HG02885 (cell line): ENCODE measurements around the gene CACNB4.
"Not testable (repeated sequence)": the region's sequence is repeated elsewhere in the genome, so short reads cannot be mapped to it uniquely, and the experiment has no call there.

ENCODE experiments used
- ATAC-seq: cut with Tn5 transposase; IDR thresholded peaks from one replicate; pipeline ENCODE4 v1.9.1; 2021; ENCODE audit warnings: mild to moderate bottlenecking; ENCODE audit not compliant: unreplicated experiment, poor library complexity

Gene CACNB4

DNA sequence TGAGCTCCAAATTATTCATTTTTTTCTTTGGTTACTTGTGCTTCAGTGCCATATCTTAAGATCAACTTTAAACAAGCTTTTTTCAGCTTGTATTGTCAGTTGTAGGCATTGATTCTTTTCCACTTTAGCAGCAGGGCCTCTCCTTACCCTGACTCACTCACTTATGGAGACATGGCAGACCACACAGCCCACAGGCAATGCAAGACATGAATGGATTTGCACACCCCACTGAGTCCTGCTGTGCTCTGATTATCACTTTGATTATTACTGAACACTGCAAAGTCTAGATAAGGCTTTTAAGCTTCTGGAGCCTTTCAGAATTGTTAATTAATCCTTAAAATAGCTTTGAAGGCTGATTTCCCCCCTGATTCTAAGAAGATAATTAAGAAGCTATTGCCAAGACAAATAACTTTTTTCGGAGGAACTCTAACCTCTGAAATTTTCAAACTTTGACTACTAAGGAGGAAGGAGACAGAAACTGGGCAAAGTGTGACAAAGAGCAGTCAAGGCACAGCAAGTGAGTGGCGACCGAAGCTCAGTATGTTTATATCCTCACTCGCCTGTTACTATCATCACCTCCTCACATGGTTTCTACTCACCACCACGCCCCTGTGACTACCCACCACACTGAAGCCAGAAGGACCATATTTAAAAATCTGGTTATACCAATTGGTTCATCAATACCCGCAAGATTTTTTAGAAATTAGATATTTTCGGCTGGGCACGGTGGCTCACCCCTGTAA lies 43.3 kb downstream of the CACNB4 start:
- peak; percentile 41 for ATAC-seq

DNA sequence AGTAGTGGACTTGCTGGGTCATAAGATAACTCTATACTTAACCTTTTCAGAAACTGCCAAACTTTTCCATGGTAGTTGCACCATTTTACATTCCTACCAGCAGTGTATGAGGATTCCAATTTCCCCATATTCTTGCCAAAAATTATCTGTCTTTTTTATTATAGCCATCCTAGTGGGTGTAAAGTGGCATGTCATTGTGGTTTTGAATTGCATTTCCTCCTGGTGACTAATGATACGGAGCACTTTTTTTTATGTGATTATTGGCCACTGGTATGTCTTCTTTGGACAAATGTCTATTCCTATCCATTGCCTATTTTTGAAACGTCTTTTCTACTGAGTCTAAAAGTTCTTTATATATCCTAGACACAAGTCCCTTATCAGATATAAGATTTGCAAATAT lies 44.3 kb downstream of the CACNB4 start:
- ATAC-seq = no peak

DNA sequence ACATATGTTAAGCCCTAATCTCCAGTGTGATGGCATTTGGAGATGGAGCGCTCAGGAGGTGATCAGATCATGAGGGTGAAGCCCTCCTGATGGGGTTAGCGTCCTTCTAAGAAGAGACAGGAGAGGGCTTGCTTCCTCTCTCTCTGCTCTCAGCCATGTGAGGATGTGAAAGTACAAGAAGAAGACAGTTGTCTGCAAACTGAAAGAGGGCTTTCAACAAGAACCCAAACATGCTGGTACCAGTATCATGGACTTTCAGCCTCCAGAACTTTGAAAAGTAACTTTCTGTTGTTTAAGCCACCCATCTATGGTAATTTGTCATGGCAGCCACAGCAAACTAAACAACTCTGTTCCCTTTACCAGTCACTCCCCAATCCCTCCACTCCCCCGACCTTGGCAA lies 47.4 kb downstream of the CACNB4 start:
- ATAC-seq = peak; percentile 57

DNA sequence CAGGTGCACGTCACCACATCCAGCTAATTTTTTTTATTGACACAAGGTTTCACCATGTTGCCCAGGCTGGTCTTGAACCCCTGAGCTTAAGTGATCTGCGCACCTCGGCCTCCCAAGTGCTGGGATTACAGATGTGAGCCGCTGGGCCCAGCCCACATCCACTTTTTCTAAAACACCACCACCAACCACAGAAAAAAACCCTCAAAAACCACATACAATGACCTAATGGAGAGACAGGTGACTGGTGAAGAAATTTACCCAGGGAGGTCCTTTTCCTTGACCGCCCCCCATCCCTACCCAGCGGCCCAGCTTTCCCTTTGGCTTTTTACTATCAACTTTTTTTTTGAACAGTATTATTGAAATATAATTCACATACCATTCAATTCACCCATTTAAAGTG lies 47.9 kb downstream of the CACNB4 start:
- ATAC-seq = no peak

DNA sequence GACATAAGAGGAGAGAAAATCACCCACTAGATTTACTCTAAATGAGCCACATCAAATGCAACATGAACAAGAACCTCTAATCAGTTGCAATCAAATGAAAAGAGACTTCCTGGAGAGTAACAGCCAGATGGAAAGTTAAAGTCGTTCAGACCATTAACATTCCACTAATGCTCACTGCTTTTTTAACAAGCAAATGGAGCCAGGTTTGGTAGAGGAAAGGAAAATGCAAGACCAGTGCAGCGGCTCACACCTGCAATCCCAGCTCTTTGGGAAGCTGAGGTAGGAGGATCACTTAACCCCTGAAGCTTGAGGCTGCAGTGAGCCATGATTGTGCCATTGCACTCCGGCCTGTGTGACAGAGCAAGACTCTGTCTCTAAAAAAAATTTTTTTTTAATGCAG lies 48.5 kb downstream of the CACNB4 start:
- ATAC-seq = no peak

DNA sequence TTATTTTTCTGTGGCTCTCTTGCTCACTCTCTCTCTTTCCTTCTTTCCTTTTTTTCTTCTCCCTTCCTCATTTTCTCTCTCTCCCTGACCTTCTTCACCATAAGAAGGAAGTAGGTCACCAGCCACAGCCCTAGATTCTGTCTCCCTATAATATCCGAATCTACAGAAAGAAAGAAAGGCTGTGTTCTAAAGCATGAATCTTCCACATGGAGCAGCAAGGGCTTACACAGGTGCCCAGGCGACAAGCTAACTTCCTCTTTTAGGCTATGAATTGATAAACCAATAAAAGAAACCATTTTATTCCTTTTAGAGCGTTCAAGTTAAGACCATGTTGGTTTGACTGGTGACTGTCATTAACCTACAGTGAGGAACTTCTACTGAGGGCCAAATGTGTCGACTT lies 49.3 kb downstream of the CACNB4 start:
- no peak for ATAC-seq

DNA sequence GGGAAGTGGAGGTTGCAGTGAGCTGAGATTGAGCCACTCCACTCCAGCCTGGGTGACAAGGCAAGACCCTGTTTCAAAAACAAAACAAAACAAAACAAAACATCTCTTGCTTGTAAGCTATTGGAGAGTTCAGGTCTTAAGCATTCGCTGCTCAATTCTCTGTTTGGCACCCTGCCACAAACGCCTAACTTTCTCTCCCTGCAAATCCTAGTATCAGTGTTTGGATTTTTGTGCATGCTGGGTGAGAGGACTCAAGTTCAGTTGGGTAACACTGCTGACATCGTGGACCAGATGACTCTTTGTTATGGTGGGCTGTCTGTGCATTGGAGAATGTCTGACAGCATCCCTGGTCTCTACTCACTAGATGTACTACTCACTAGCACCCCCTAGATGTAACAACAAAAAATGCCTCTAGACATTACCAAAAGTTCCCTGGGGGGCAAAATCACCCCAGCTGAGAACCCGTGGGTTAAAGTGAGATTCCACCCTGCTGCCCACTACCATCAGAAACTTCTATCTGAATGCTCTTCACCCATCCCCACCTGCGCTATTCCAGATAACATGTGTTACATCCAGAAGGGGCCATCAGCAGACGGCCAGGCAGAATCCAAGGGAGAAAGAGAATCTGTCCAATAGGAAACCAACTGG lies 50.9 kb downstream of the CACNB4 start:
- no peak for ATAC-seq

DNA sequence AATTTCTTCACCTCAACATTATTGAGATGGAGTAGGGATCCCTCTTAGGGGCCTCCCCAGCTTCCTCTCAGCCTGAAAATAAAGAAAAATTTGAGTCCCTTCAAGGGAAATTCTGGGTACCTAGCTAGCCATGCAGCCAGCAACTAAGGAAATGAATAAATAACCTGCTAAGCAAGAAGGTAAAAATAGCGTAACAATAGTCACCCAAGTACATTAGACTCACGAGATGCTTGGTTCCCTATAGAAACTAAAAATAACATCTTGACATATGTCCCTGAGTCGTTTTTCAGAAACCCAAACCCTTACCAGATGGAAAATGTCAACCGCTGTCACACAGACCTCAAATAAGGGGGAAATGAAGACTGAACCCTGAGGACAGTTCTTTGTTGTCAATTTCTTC lies 51.9 kb downstream of the CACNB4 start:
- ATAC-seq = peak; percentile 61

DNA sequence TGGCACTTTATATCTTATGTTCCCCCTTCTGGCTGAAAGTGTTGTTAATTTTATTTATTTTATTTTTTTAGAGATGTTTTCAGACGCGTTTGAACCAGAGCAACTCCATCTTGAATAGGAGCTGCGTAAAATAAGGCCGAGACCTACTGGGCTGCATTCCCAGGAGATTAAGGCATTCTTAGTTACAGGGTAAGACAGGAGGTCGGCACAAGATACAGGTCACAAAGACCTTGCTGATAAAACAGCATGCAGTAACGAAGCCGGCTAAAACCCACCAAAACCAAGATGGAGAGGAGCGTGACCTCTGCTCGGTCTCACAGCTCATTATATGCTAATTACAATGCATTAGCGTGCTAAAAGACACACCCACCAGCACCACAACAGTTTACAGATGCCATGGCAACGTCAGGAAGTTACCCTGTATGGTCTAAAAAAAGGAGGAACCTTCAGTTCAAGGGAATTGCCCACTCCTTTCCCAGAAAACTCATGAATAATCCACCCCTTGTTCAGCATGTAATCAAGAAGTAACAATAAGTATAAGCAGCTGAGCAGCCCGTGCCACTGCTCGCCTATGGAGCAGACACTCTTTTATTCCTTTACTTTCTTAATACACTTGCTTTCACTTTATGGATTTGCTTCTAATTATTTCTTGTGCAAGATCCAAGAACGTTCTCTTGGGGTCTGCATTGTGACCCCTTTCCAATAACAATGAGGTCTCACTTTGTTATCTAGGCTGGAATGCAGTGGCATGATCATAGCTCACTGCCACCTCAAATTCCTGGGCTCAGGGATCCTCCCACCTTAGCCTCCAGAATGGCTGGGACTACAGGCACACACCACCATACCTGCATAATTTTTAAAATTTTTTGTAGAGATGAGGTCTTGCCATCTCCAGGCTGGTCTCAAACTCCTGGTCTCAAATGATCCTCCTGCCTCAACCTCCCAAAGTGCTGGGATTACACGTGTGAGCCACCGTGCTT lies 55.9 kb downstream of the CACNB4 start:
- no peak for ATAC-seq

DNA sequence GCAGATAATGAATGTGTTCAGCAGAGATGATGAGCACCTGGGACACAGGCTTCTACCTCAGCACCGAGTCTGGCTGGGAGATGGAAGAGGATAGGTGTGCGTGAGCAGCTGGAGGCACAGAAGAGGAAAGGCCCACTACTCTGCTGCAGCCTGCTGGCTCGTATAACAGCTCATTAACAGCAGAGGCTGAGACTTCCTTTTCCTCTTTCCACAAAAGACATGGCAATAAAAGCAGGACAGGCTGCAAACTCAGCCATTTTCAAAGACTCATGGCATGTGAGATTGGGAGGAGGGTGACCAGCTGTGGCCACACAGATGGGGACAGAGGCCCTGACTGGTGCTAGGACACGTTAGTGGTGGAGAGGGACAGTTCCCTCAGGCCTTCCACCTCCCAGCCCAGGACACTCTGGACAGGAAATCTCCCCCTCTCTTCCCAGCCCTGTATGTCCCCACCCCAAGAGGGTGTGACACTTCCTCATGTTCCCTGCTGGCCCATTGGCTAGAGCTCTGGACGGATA lies 60.3 kb downstream of the CACNB4 start:
- no peak for ATAC-seq

DNA sequence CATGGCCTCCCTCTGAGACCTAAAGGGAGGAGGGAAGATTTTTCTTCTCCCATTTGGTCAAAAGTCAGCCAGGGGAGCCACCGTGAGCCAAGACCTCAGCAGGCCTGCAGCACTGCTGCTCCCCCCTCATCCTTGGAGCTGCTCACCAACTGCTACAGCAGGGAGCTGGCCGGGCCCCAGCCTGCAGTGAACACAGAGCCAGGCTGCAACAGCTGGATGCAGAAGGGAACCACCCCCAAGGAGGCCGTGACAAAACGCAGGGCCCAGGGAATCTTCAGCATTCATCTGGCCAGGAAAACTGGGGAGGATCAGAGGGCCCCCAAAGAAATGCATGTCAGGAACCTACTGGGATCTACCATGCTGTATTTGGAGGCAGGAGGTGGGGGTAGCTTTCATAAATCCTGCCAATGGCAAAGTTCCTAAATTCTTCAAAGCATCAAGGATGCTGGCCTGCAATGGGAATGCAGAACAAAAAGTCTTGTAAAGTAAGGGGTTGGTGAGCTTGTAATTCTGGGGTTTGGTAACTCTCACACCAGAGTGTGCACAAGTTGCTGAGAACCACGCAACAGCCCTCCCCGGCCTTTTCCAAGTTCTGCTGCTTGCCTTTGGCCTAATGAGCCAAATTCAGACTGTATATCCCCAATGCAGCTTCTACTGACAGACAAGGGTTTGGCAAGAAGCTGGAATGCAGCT lies 61.0 kb downstream of the CACNB4 start:
- ATAC-seq = no peak

DNA sequence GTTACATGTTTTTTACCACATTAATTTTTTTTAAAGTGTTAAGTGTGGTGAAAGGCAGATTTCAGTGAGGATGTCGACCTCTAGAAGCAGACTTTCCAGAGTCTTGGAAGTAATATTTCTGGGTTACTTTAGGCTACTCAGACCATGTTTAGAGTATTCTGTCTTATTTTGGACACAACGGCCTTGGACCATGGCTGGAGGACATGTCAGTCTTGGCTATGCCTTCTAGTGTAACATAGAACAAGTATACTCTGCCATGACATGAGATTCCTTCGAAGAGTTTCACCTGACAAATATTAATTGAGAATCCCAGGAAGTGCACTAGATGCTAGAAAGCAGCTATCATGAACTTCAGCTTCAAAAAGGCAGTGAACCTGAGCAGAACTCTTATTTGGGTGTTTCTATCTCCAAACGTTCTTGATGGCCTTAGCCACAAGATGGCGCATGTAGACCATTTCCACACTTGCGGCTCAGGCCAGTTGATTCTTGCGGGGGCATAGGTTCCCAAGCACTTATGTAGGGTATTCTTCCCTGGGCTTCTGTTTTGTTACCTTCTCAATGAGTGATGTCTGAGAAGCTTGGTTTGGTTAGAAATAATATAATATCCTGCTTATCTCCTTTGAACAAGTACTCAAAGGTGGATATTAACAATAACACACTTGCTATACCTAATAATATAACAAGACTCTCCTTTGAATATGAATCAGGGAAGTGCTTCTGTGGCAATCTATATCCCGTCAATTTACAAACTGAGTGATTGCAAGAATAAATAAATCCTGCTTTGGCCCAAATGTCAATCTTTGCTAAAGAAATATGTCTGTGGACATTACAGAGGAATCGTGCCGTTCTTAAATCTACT lies 62.0 kb downstream of the CACNB4 start:
- peak; percentile 90 for ATAC-seq

DNA sequence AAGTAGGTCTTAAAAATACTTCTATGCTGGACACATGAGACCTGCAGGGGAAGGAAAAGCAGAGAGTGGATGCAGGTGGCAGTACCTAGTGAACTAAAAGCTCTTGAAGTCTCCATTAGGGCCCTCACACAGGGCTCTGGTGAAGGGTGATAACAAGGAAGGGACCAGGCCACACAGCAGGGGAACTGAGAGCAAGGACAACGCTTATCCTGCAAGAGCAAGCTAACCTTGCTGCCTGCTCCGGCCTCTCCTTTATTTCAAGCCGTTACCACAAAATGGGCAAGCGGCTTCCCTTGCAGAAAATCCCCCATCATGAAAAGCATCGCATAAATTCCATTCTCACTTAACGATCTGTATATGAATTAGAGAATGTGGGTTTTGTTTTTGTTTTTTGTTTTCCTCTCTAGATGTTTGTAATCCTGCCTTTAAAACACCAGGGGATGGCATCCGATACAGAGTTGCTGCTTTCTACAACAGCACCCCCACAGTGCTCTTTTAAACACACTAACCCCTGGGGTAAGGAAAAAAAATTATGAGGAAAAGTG lies 64.5 kb downstream of the CACNB4 start:
- no peak for ATAC-seq

DNA sequence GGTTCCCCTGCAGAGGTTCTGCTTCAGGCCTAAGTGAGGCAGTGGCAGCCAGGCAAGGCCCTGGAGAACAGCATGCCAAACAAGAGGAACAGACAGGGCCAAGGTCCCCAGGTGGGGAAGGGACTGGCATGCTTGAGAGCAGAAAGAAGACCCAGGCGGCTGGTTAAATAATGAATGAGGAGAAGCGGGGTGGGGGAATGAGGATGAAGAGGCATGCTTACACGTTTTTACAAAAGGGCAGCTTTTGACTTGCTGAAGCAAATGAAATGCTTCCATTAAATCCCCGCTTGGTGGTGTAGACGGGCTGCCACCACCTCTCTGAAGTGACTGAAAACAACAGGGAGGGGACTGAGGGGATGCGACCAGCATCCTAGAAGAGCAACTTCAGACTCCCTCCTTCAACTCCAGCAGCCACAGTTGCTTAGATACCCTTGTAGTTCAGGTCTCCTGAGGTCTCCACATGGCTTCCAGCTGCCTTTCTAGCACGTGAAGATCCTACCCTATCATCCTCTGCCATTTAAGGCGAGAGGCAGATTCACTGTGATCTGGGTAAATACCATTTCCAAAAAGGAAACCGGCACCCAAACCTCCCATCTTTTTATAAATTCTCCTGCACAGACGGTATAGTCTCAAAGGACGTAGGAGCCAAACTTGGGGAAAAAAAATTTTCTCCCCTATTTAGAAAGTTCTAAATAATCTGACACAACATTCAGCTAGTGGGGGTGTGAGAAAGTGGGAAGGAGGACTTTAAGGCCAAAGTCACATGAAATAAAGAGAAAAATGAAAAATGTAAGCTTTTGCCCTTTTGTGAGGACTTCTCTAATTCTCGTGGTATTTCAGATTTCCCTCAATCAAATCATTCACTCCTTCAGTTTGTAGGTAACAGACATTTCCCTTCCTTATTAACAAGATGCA lies 65.6 kb downstream of the CACNB4 start:
- no peak for ATAC-seq

DNA sequence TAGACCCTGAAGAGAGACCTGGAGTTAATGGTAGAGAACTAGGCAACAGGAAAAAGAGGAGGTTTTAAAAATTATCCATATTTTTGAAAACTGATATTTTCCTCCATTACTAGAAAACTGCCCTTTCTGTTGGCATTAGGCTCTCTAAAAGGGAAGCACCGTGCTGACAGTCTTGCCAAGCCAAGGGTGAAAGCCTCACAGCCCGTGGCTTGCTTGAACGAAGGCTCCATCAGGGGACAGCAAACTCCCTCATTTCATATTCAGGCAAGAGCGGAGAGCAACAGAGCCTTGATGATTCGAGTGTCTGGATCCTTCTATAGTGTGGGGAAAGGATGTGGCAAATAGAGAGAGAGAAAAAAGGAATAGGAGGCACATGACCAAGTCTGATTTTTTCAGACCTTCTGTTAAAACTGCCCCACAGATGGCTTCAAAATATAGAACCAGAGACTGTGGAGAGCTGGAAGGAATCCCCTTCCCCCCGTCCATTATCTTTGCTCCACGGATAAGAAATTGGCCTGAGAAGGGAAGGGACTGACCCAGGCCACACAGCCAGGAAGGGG lies 67.0 kb downstream of the CACNB4 start:
- no peak for ATAC-seq

DNA sequence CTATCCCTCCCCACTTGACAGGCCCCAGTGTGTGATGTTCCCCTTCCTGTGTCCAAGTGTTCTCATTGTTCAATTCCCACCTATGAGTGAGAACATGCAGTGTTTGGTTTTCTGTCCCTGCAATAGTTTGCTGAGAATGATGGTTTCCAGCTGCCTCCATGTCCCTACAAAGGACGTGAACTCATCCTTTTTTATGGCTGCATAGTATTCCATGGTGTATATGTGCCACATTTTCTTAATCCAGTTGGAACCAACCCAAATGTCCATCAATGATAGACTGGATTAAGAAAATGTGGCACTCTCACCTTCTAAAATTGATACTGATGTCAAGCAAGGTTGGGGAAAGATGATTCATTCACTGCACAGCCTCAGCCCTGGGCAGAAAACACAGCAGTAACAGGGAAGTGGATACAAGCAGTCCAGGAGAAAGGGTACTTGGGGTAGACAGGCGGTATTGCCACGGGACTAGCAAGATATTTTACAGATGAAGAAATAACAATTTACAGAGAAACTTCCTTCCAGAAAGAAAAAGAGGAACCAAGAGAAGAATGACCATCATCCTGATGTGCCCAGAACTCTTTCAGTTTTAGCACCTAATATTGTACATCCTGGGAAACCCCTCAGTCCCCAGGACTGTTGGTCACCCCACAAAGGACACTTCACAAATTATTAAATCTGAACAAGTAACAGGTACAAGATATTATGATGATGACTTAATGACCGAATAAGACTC lies 68.1 kb downstream of the CACNB4 start:
- not testable (repeated sequence) for ATAC-seq
